ENCODE measurements around the gene MCF2L2.

The MCF2L2 gene

GRCh38 chr3:183410759-183411158 is 17.7 kb downstream of the MCF2L2 start:
- no peaks in the 10 kb centered on the region for H3K27me3 ChIP-seq
- no peaks in the 10 kb centered on the region for H3K36me3 ChIP-seq
- no peak overlapping the region for H3K4me3 ChIP-seq (ENCODE audit: low read depth, low read length)
- no peaks in the 10 kb centered on the region for H3K9me3 ChIP-seq
- no peak for DNase-seq
- peaks cover 14% of the 10 kb centered on the region for H3K4me1 ChIP-seq
- TF ChIP-seq, protein P1, sequence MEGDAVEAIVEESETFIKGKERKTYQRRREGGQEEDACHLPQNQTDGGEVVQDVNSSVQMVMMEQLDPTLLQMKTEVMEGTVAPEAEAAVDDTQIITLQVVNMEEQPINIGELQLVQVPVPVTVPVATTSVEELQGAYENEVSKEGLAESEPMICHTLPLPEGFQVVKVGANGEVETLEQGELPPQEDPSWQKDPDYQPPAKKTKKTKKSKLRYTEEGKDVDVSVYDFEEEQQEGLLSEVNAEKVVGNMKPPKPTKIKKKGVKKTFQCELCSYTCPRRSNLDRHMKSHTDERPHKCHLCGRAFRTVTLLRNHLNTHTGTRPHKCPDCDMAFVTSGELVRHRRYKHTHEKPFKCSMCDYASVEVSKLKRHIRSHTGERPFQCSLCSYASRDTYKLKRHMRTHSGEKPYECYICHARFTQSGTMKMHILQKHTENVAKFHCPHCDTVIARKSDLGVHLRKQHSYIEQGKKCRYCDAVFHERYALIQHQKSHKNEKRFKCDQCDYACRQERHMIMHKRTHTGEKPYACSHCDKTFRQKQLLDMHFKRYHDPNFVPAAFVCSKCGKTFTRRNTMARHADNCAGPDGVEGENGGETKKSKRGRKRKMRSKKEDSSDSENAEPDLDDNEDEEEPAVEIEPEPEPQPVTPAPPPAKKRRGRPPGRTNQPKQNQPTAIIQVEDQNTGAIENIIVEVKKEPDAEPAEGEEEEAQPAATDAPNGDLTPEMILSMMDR (IDR thresholded peaks at IDR 0.05; ENCODE audit: low read depth, low read length) = no peak

- no peaks in the 10 kb centered on the region for H3K27me3 ChIP-seq
- peaks cover 14% of the 10 kb centered on the region for H3K4me1 ChIP-seq
- TF ChIP-seq, protein P1 (IDR thresholded peaks at IDR 0.05; ENCODE audit: low read depth, low read length) = no peak
- H3K4me3 ChIP-seq (ENCODE audit: low read depth, low read length) = no peak overlapping the region
- DNase-seq = no peak
- no peaks in the 10 kb centered on the region for H3K9me3 ChIP-seq
- no peaks in the 10 kb centered on the region for H3K36me3 ChIP-seq
These were observed 18.1 kb downstream of the MCF2L2 start for GRCh38 chr3:183410280-183410679.

DNA sequence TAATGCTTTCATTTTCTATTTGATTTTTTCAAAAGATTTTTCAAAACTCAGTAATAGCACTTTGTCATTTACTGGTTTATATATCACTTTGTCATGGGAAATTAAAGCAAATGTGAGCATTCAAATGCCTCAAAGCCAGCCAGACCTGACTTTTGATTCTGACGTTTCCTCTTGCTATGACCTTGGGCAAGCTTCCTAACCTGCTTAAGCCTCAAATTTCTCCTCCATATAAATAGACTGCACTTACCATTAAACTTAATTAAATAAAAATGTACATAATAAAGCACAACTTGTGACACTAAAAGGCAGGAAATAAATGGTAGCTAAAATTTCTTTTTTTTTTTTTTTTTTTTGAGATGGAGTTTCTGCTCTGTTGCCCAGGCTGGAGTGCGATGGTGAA is 19.2 kb downstream of the MCF2L2 start:
- TF ChIP-seq, protein P1 (IDR thresholded peaks at IDR 0.05; ENCODE audit: low read depth, low read length) = no peak

GRCh38 chr3:183401678-183402077 is 26.7 kb downstream of the MCF2L2 start:
- no peaks in the 10 kb centered on the region for H3K27me3 ChIP-seq
- no peak overlapping the region for H3K4me3 ChIP-seq (ENCODE audit: low read depth, low read length)
- H3K4me1 ChIP-seq = peaks cover 3% of the 10 kb centered on the region; the same call in 1 of the 2 replicates
- DNase-seq = no peak
- H3K36me3 ChIP-seq = no peaks in the 10 kb centered on the region
- TF ChIP-seq, protein P1 (IDR thresholded peaks at IDR 0.05; ENCODE audit: low read depth, low read length) = no peak
- H3K9me3 ChIP-seq = no peaks in the 10 kb centered on the region

More for the DNA sequence above, 19.2 kb downstream of the MCF2L2 start:
- no peaks in the 10 kb centered on the region for H3K36me3 ChIP-seq
- H3K4me3 ChIP-seq (ENCODE audit: low read depth, low read length) = no peak overlapping the region
- peaks cover 14% of the 10 kb centered on the region for H3K4me1 ChIP-seq
- no peaks in the 10 kb centered on the region for H3K9me3 ChIP-seq
- no peaks in the 10 kb centered on the region for H3K27me3 ChIP-seq
- no peak for DNase-seq

- no peaks in the 10 kb centered on the region for H3K9me3 ChIP-seq
- H3K4me1 ChIP-seq = peaks cover 3% of the 10 kb centered on the region
- TF ChIP-seq, protein P1 (IDR thresholded peaks at IDR 0.05; ENCODE audit: low read depth, low read length) = no peak
- peak overlapping the region; percentile 27 for H3K4me3 ChIP-seq (ENCODE audit: low read depth, low read length)
- no peaks in the 10 kb centered on the region for H3K36me3 ChIP-seq
- no peaks in the 10 kb centered on the region for H3K27me3 ChIP-seq
- peak; percentile 14 for DNase-seq
These were observed 28.1 kb downstream of the MCF2L2 start for GRCh38 chr3:183400352-183400751.

- Histone ChIP-seq H3K36me3 (no peaks in the 10 kb centered on the region), H3K27me3 (no peaks in the 10 kb centered on the region), H3K4me3 (ENCODE audit: low read depth, low read length) (no peak overlapping the region), H3K9me3 (no peaks in the 10 kb centered on the region), H3K4me1 (peaks cover 29% of the 10 kb centered on the region)
- DNase-seq = no peak
- TF ChIP-seq, protein P1 (IDR thresholded peaks at IDR 0.05; ENCODE audit: low read depth, low read length) = no peak
These were observed 31.6 kb downstream of the MCF2L2 start for GRCh38 chr3:183396662-183397391.

Measured in BE2C (cell line).